HG03095 (cell line): Measurements from ENCODE around the gene STUB1.
A peak's percentile ranks its signal among the peaks of the same experiment; 100 is the strongest.
"Not testable (repeated sequence)": the region's sequence is repeated elsewhere in the genome, so short reads cannot be mapped to it uniquely, and the experiment has no call there.

Experiments
- ATAC-seq: cut with Tn5 transposase; IDR thresholded peaks from one replicate; pipeline ENCODE4 v1.9.1; 2021; ENCODE audit warnings: moderate library complexity; ENCODE audit not compliant: unreplicated experiment

The STUB1 gene

GRCh38 chr16:678209-678857, 1.9 kb upstream of the STUB1 start:
- ATAC-seq = no peak

- no peak for ATAC-seq
These were observed 1.1 kb upstream of the STUB1 start for GRCh38 chr16:678858-679813.

- ATAC-seq = no peak
These were observed 375 bp downstream of the STUB1 start for GRCh38 chr16:680625-680945.

GRCh38 chr16:680967-681745, 946 bp downstream of the STUB1 start:
- ATAC-seq = no peak

- no peak for ATAC-seq
These were observed 1.7 kb downstream of the STUB1 start for GRCh38 chr16:681746-682427.

GRCh38 chr16:682493-683395, 2.5 kb downstream of the STUB1 start:
- ATAC-seq = no peak

GRCh38 chr16:683396-684070, 3.3 kb downstream of the STUB1 start:
- ATAC-seq = no peak

GRCh38 chr16:684071-684794, 4.0 kb downstream of the STUB1 start, which contains the start of gene JMJD8:
Gene JMJD8 (minus strand): TSS chr16:684334. CDS start chr16:684319, 15 bp downstream.
- peak; percentile 63 for ATAC-seq

GRCh38 chr16:684961-685696, 4.9 kb downstream of the STUB1 start:
- ATAC-seq = no peak

- no peak for ATAC-seq
These were observed 5.8 kb downstream of the STUB1 start for GRCh38 chr16:685967-686366.

- ATAC-seq = no peak
These were observed 6.5 kb downstream of the STUB1 start for GRCh38 chr16:686459-687260.

- no peak for ATAC-seq
These were observed 7.3 kb downstream of the STUB1 start for GRCh38 chr16:687499-687898.

GRCh38 chr16:689175-689897, 9.1 kb downstream of the STUB1 start:
- no peak for ATAC-seq

- not testable (repeated sequence) for ATAC-seq
These were observed 11.0 kb downstream of the STUB1 start for GRCh38 chr16:691242-691641.

- no peak for ATAC-seq
These were observed 12.3 kb downstream of the STUB1 start for GRCh38 chr16:692356-693108.

GRCh38 chr16:693364-693763, 13.2 kb downstream of the STUB1 start:
- ATAC-seq = no peak
